ENCODE measurements around the gene REEP1.

- TF ChIP-seq CTCF (optimal IDR thresholded peaks at IDR 0.05 in 1 of 3, IDR thresholded peaks at IDR 0.05 in 1 of 3, conservative IDR thresholded peaks at IDR 0.05 in 1 of 3; ENCODE audit: extremely low read depth in 1 of 3, insufficient read depth in 2 of 3, low read length in 3 of 3): no peak
- no peak for TF ChIP-seq EZH2 (IDR thresholded peaks at IDR 0.05; ENCODE audit: low read length)
Measured at GRCh38 chr2:86291328-86291662, 46.1 kb downstream of the REEP1 start.

Measured in keratinocyte (primary cell).